Mesothelial cell of epicardium (in vitro differentiated cells): ENCODE results near the gene TEX29. TPM values are rescaled to one million over a fixed set of nuclear protein-coding genes. Genes with fewer than 3 reads are reported as not detected.

Source experiments
- DNase-seq, 2 experiments: peaks; one replicate each; pipeline ENCODE4 v3.0.0; 2021; ENCODE audit warnings: low spot score in 2 of 2; ENCODE audit not compliant: unreplicated experiment in 2 of 2
- H3K27ac Mint-ChIP-seq: 2 replicates; pipeline ENCODE4 v1.8.0; 2021; ENCODE audit warnings: mixed read lengths
- H3K27me3 Mint-ChIP-seq: 2 replicates; pipeline ENCODE4 v1.8.0; 2021; ENCODE audit warnings: low read depth, mixed read lengths
- H3K36me3 Mint-ChIP-seq: 2 replicates; pipeline ENCODE4 v1.8.0; 2021; ENCODE audit warnings: mixed read lengths
- H3K4me1 Mint-ChIP-seq: 2 replicates; pipeline ENCODE4 v1.8.0; 2021; ENCODE audit warnings: mixed read lengths
- H3K4me3 Mint-ChIP-seq: 2 replicates; pipeline ENCODE4 v1.8.0; 2021; ENCODE audit warnings: mild to moderate bottlenecking, moderate library complexity, mixed read lengths
- H3K9me3 Mint-ChIP-seq: 2 replicates; pipeline ENCODE4 v1.8.0; 2021; ENCODE audit warnings: mixed read lengths
- CTCF ChIP-seq: fragments of 200-600 bp; sonication (generic); IDR thresholded peaks from one replicate; pipeline ENCODE4 v1.5.0; 2021; ENCODE audit warnings: antibody characterized with exemption; ENCODE audit not compliant: unreplicated experiment
- total RNA-seq: library from RNA; stranded (reverse); gene quantifications from 3 replicates; pipeline ENCODE4 v1.2.1, GENCODE V29; 2021

TEX29 gene
- total RNA-seq, 1 donor from 2014 or later, result 0.45 TPM

GRCh38 chr13:111282425-111282824 is 38.0 kb upstream of the TEX29 start:
- H3K4me1 Mint-ChIP-seq, result peaks cover 14% of the 10 kb centered on the region
- no peak for TF ChIP-seq CTCF
- peak overlapping the region; percentile 86 for H3K27ac Mint-ChIP-seq
- H3K27me3 Mint-ChIP-seq, result no peaks in the 10 kb centered on the region
- H3K36me3 Mint-ChIP-seq, result peaks cover 36% of the 10 kb centered on the region
- no peaks in the 10 kb centered on the region for H3K9me3 Mint-ChIP-seq
- H3K4me3 Mint-ChIP-seq, result no peak overlapping the region
- DNase-seq, result no peak

DNA sequence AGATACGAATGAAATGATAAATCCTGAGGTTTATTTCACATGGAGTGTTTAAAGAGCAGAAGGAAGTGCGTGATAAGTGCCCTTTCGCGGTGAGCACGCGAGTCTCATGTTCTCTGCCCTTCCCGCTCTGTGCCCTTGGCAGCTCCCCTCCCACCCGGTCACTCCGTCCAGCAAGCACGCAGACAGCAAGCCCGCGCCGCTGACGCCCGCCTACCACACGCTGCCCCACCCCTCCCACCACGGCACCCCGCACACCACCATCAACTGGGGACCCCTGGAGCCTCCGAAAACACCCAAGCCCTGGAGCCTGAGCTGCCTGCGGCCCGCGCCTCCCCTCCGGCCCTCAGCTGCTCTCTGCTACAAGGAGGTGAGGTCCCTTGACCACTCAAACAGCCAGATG is 37.4 kb upstream of the TEX29 start:
- no peaks in the 10 kb centered on the region for H3K27me3 Mint-ChIP-seq
- no peaks in the 10 kb centered on the region for H3K9me3 Mint-ChIP-seq
- H3K4me3 Mint-ChIP-seq, result no peak overlapping the region
- no peak for TF ChIP-seq CTCF
- H3K36me3 Mint-ChIP-seq, result peaks cover 40% of the 10 kb centered on the region
- peaks cover 14% of the 10 kb centered on the region for H3K4me1 Mint-ChIP-seq
- no peak for DNase-seq
- peak overlapping the region; percentile 86 for H3K27ac Mint-ChIP-seq

DNA sequence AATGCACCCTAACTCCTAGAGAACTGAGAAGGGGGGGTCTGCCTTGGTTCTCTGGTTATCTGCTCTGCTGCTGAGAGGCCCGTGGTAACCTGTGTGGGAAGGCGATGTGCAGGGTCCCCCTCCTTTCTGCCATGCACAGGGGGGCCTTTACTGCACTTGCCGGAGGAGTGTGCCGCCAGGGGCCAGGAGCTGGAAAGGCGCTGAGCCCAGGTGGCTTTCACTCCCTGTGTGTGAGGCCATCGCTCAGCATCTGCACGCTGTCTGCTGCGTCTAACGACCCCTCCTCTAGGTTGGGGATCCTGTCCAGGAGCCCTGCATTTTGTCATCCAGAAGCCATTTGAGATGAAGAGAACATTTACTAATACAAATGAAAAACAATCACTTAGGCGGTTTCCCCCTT is 37.0 kb upstream of the TEX29 start:
- TF ChIP-seq CTCF, result no peak
- no peaks in the 10 kb centered on the region for H3K9me3 Mint-ChIP-seq
- peaks cover 40% of the 10 kb centered on the region for H3K36me3 Mint-ChIP-seq
- H3K27ac Mint-ChIP-seq, result no peak overlapping the region
- no peak for DNase-seq
- no peaks in the 10 kb centered on the region for H3K27me3 Mint-ChIP-seq
- no peak overlapping the region for H3K4me3 Mint-ChIP-seq
- peaks cover 14% of the 10 kb centered on the region for H3K4me1 Mint-ChIP-seq

DNA sequence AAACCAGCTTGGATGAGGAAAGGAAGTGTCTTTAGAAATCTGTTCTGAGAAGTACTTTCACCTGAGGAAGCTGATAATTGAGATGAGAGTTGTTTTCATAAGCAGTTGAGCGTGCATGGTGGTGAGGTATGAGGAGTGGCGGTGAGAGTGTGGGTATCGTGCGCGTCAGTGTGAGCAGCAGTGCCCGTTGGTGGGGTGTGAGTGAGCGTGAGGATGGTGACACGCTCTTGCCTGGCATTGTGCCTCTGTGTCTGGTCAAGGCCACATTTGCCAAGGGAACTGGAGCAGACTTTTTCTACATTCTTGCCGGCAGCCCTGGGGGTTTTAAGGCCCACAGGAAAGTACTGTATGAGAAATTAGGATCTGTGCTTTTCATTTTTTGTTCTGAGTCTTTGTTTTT is 36.5 kb upstream of the TEX29 start:
- no peak for DNase-seq
- Mint-ChIP-seq H3K27ac (no peak overlapping the region), H3K27me3 (no peaks in the 10 kb centered on the region), H3K36me3 (peaks cover 36% of the 10 kb centered on the region), H3K4me1 (peaks cover 14% of the 10 kb centered on the region), H3K4me3 (no peak overlapping the region), H3K9me3 (no peaks in the 10 kb centered on the region)
- TF ChIP-seq CTCF, result no peak

DNA sequence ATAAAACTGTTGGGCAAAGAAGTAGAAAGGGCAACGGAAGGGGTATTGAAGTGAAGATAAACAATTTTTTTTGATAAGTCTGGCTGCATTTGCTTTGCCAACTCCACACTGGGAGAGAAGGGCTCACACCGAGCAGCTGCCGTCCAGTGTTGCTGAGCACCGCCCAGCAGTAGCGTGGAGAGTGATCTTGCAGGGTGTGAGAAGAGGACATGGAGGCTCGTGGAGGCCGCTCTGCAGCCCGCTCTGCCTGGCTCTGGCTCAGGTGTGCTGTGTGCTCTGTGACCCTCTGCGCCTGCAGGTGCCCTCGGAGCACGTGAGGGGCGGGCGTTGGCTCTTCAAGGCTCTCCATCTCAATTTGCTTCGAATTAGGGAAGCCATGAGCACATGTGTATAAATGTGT is 35.9 kb upstream of the TEX29 start:
- no peak overlapping the region for H3K4me3 Mint-ChIP-seq
- H3K4me1 Mint-ChIP-seq, result peaks cover 14% of the 10 kb centered on the region
- H3K9me3 Mint-ChIP-seq, result no peaks in the 10 kb centered on the region
- no peak overlapping the region for H3K27ac Mint-ChIP-seq
- no peak for TF ChIP-seq CTCF
- no peak for DNase-seq
- H3K36me3 Mint-ChIP-seq, result peaks cover 40% of the 10 kb centered on the region
- no peaks in the 10 kb centered on the region for H3K27me3 Mint-ChIP-seq

DNA sequence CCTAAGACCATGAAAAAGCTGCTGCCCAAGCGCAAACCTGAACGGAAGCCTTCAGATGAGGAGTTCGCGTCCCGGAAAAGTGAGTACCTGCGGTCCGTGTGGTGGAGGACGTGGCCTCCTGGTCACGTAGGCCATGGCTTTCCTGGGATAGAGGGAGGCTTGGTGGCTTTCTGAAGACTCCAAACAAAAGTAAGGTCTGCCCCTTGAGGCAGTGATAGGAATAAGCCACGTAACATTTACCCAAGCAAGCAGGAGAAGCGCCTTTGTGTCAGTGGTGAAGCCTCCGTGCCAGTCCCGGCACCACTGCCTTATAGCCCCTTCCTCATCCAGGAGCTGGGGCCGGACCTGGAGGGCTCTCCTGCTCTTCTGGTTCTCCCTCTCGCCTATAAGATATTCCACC is 34.3 kb upstream of the TEX29 start:
- H3K27ac Mint-ChIP-seq, result no peak overlapping the region
- H3K9me3 Mint-ChIP-seq, result no peaks in the 10 kb centered on the region
- no peak for DNase-seq
- no peak overlapping the region for H3K4me3 Mint-ChIP-seq
- peaks cover 13% of the 10 kb centered on the region for H3K4me1 Mint-ChIP-seq
- no peak for TF ChIP-seq CTCF
- H3K36me3 Mint-ChIP-seq, result peaks cover 38% of the 10 kb centered on the region
- H3K27me3 Mint-ChIP-seq, result no peaks in the 10 kb centered on the region
